Effector CD4-positive, alpha-beta T cell (primary cell): ENCODE measurements around the gene SPATA2.

Experiments used
- DNase-seq: peaks from one replicate; pipeline ENCODE4 v3.0.0-alpha.2; 2020

Gene SPATA2

GRCh38 chr20:49929142-49929494 lies 13.8 kb upstream of the SPATA2 start:
- no peak for DNase-seq

GRCh38 chr20:49928411-49929141 lies 13.2 kb upstream of the SPATA2 start:
- DNase-seq = peak; percentile 72

- DNase-seq = no peak
These were observed 10.6 kb upstream of the SPATA2 start for GRCh38 chr20:49925901-49926454.

GRCh38 chr20:49924247-49924646 lies 8.9 kb upstream of the SPATA2 start:
- DNase-seq = no peak

- no peak for DNase-seq
These were observed 4.1 kb upstream of the SPATA2 start for GRCh38 chr20:49919461-49919860.

- DNase-seq = no peak
These were observed 3.7 kb upstream of the SPATA2 start for GRCh38 chr20:49919009-49919408.

GRCh38 chr20:49918446-49918845 lies 3.1 kb upstream of the SPATA2 start:
- no peak for DNase-seq

- no peak for DNase-seq
These were observed 1.0 kb upstream of the SPATA2 start for GRCh38 chr20:49916146-49917002.

- DNase-seq = no peak
These were observed 280 bp downstream of the SPATA2 start for GRCh38 chr20:49915118-49915379.

GRCh38 chr20:49914310-49915117 lies 815 bp downstream of the SPATA2 start:
- DNase-seq = no peak

GRCh38 chr20:49913399-49914047 lies 1.8 kb downstream of the SPATA2 start:
- DNase-seq = no peak

- no peak for DNase-seq
These were observed 5.0 kb downstream of the SPATA2 start for GRCh38 chr20:49910340-49910706.

GRCh38 chr20:49909499-49910339 lies 5.6 kb downstream of the SPATA2 start:
- DNase-seq = no peak

GRCh38 chr20:49908258-49908565 lies 7.1 kb downstream of the SPATA2 start:
- no peak for DNase-seq

GRCh38 chr20:49907405-49908257 lies 7.7 kb downstream of the SPATA2 start:
- no peak for DNase-seq

GRCh38 chr20:49906615-49907154 lies 8.6 kb downstream of the SPATA2 start:
- DNase-seq = no peak

- no peak for DNase-seq
These were observed 9.2 kb downstream of the SPATA2 start for GRCh38 chr20:49906101-49906604.

- DNase-seq = no peak
These were observed 9.8 kb downstream of the SPATA2 start for GRCh38 chr20:49905415-49906091.

- DNase-seq = no peak
These were observed 10.7 kb downstream of the SPATA2 start for GRCh38 chr20:49904440-49905214.
